Stimulated activated memory B cell treated with anti-CD40 and anti-IgM and Interleukin-4, amounts not matched to agents 10 μg/mL and 1 μg/mL and 100 μg/mL, for 72 hours (primary cell): ENCODE measurements around the gene ZNF784.

Experiments
- ATAC-seq: fragments of 150-1000 bp; cut with Tn5 transposase; 2 replicates; pipeline ENCODE4 v1.10.0; 2021
- H3K27ac Mint-ChIP-seq: one replicate; pipeline ENCODE4 v1.8.0; 2022; ENCODE audit warnings: mild to moderate bottlenecking, mixed read lengths
- H3K27me3 Mint-ChIP-seq: one replicate; pipeline ENCODE4 v1.8.0; 2022; ENCODE audit warnings: mixed read lengths
- H3K36me3 Mint-ChIP-seq: one replicate; pipeline ENCODE4 v1.8.0; 2022; ENCODE audit warnings: mixed read lengths
- H3K4me1 Mint-ChIP-seq: one replicate; pipeline ENCODE4 v1.8.0; 2022; ENCODE audit warnings: mixed read lengths
- H3K4me3 Mint-ChIP-seq: one replicate; pipeline ENCODE4 v1.8.0; 2022; ENCODE audit warnings: mild to moderate bottlenecking, moderate library complexity, mixed read lengths
- H3K9me3 Mint-ChIP-seq: one replicate; pipeline ENCODE4 v1.8.0; 2022; ENCODE audit warnings: mixed read lengths

The ZNF784 gene

GRCh38 chr19:55609326-55609725, 15.0 kb downstream of the ZNF784 start:
- no peak for ATAC-seq
- Mint-ChIP-seq H3K4me3 (no peak overlapping the region), H3K4me1 (peaks cover 72% of the 10 kb centered on the region), H3K9me3 (no peaks in the 10 kb centered on the region), H3K36me3 (peaks cover 50% of the 10 kb centered on the region), H3K27ac (no peak overlapping the region), H3K27me3 (no peaks in the 10 kb centered on the region)

- peak overlapping the region; percentile 87 for H3K27ac Mint-ChIP-seq
- H3K36me3 Mint-ChIP-seq = peaks cover 38% of the 10 kb centered on the region
- ATAC-seq = no peak
- no peaks in the 10 kb centered on the region for H3K9me3 Mint-ChIP-seq
- H3K27me3 Mint-ChIP-seq = no peaks in the 10 kb centered on the region
- H3K4me1 Mint-ChIP-seq = peaks cover 66% of the 10 kb centered on the region
- peak overlapping the region; percentile 96 for H3K4me3 Mint-ChIP-seq
Observed at GRCh38 chr19:55606817-55607216, 17.5 kb downstream of the ZNF784 start.

GRCh38 chr19:55606471-55606787, 17.9 kb downstream of the ZNF784 start:
- H3K36me3 Mint-ChIP-seq = peaks cover 38% of the 10 kb centered on the region
- no peaks in the 10 kb centered on the region for H3K9me3 Mint-ChIP-seq
- peak overlapping the region; percentile 87 for H3K27ac Mint-ChIP-seq
- ATAC-seq = no peak
- H3K4me1 Mint-ChIP-seq = peaks cover 63% of the 10 kb centered on the region
- no peaks in the 10 kb centered on the region for H3K27me3 Mint-ChIP-seq
- H3K4me3 Mint-ChIP-seq = peak overlapping the region; percentile 96

- Mint-ChIP-seq H3K4me1 (peaks cover 62% of the 10 kb centered on the region), H3K36me3 (peaks cover 37% of the 10 kb centered on the region), H3K9me3 (no peaks in the 10 kb centered on the region), H3K4me3 (peak within 1 kb of the TSS; percentile 96), H3K27me3 (no peaks in the 10 kb centered on the region), H3K27ac (peak within 1 kb of the TSS; percentile 87)
- ATAC-seq = peak; percentile 34
Observed at GRCh38 chr19:55605637-55606470, 18.5 kb downstream of the ZNF784 start, which contains the start of gene ZNF865. TSS of gene ZNF865 (plus strand) at chr19:55605647. CDS start at chr19:55613619, 7,972 bp downstream.

GRCh38 chr19:55605207-55605636, 19.1 kb downstream of the ZNF784 start:
- Mint-ChIP-seq H3K4me3 (peak overlapping the region; percentile 96), H3K4me1 (peaks cover 58% of the 10 kb centered on the region), H3K27me3 (no peaks in the 10 kb centered on the region), H3K9me3 (no peaks in the 10 kb centered on the region), H3K36me3 (peaks cover 31% of the 10 kb centered on the region), H3K27ac (peak overlapping the region; percentile 87)
- peak; percentile 90 for ATAC-seq

- Mint-ChIP-seq H3K36me3 (peaks cover 22% of the 10 kb centered on the region), H3K9me3 (peaks cover 2% of the 10 kb centered on the region), H3K4me3 (peak overlapping the region; percentile 96), H3K4me1 (peaks cover 55% of the 10 kb centered on the region), H3K27ac (peak overlapping the region; percentile 22), H3K27me3 (no peaks in the 10 kb centered on the region)
- ATAC-seq = no peak
Observed at GRCh38 chr19:55603581-55604292, 20.6 kb downstream of the ZNF784 start.

- ATAC-seq = no peak
- H3K4me3 Mint-ChIP-seq = peak overlapping the region; percentile 49
- peaks cover 27% of the 10 kb centered on the region for H3K36me3 Mint-ChIP-seq
- peaks cover 4% of the 10 kb centered on the region for H3K9me3 Mint-ChIP-seq
- peak overlapping the region; percentile 22 for H3K27ac Mint-ChIP-seq
- no peaks in the 10 kb centered on the region for H3K27me3 Mint-ChIP-seq
- H3K4me1 Mint-ChIP-seq = peaks cover 55% of the 10 kb centered on the region
Observed at GRCh38 chr19:55603115-55603514, 21.3 kb downstream of the ZNF784 start.

GRCh38 chr19:55602104-55603001, 22.0 kb downstream of the ZNF784 start:
- ATAC-seq = no peak
- H3K4me1 Mint-ChIP-seq = peaks cover 51% of the 10 kb centered on the region

GRCh38 chr19:55601084-55601483, 23.3 kb downstream of the ZNF784 start:
- ATAC-seq = no peak
- H3K4me1 Mint-ChIP-seq = peaks cover 39% of the 10 kb centered on the region

More at GRCh38 chr19:55602104-55603001, 22.0 kb downstream of the ZNF784 start:
- Mint-ChIP-seq H3K27ac (no peak overlapping the region), H3K9me3 (peaks cover 7% of the 10 kb centered on the region), H3K27me3 (no peaks in the 10 kb centered on the region), H3K36me3 (peaks cover 28% of the 10 kb centered on the region), H3K4me3 (no peak overlapping the region)

GRCh38 chr19:55600662-55601028, 23.7 kb downstream of the ZNF784 start:
- H3K27me3 Mint-ChIP-seq = no peaks in the 10 kb centered on the region
- H3K27ac Mint-ChIP-seq = peak overlapping the region; percentile 59
- H3K4me1 Mint-ChIP-seq = peaks cover 35% of the 10 kb centered on the region
- peaks cover 39% of the 10 kb centered on the region for H3K36me3 Mint-ChIP-seq
- peaks cover 13% of the 10 kb centered on the region for H3K9me3 Mint-ChIP-seq
- peak overlapping the region; percentile 74 for H3K4me3 Mint-ChIP-seq
- no peak for ATAC-seq

More at GRCh38 chr19:55601084-55601483, 23.3 kb downstream of the ZNF784 start:
- H3K36me3 Mint-ChIP-seq = peaks cover 35% of the 10 kb centered on the region
- peaks cover 11% of the 10 kb centered on the region for H3K9me3 Mint-ChIP-seq
- H3K27me3 Mint-ChIP-seq = no peaks in the 10 kb centered on the region
- peak overlapping the region; percentile 74 for H3K4me3 Mint-ChIP-seq
- peak overlapping the region; percentile 59 for H3K27ac Mint-ChIP-seq

- peaks cover 35% of the 10 kb centered on the region for H3K4me1 Mint-ChIP-seq
- H3K9me3 Mint-ChIP-seq = peaks cover 17% of the 10 kb centered on the region
- no peaks in the 10 kb centered on the region for H3K27me3 Mint-ChIP-seq
- peak within 1 kb of the TSS; percentile 96 for H3K27ac Mint-ChIP-seq
- peak; percentile 76 for ATAC-seq
- H3K4me3 Mint-ChIP-seq = peak within 1 kb of the TSS; percentile 88
- peaks cover 45% of the 10 kb centered on the region for H3K36me3 Mint-ChIP-seq
Observed at GRCh38 chr19:55599842-55600661, 24.3 kb downstream of the ZNF784 start, which contains the start of gene ZNF524. TSS of gene ZNF524 (plus strand) at chr19:55600288. CDS start at chr19:55602113, 1,825 bp downstream.

GRCh38 chr19:55599468-55599841, 24.9 kb downstream of the ZNF784 start, which contains the start of gene FIZ1:
TSS of gene FIZ1 (minus strand) at chr19:55599517. CDS start at chr19:55597865, 1,652 bp downstream.
- Mint-ChIP-seq H3K4me1 (peaks cover 31% of the 10 kb centered on the region), H3K4me3 (peak within 1 kb of the TSS; percentile 88), H3K27ac (peak within 1 kb of the TSS; percentile 96), H3K9me3 (peaks cover 19% of the 10 kb centered on the region), H3K27me3 (no peaks in the 10 kb centered on the region), H3K36me3 (peaks cover 51% of the 10 kb centered on the region)
- ATAC-seq = peak; percentile 84

GRCh38 chr19:55598719-55599467, 25.5 kb downstream of the ZNF784 start:
- H3K27ac Mint-ChIP-seq = peak overlapping the region; percentile 96
- H3K27me3 Mint-ChIP-seq = no peaks in the 10 kb centered on the region
- peak; percentile 82 for ATAC-seq
- peaks cover 51% of the 10 kb centered on the region for H3K36me3 Mint-ChIP-seq
- peak overlapping the region; percentile 88 for H3K4me3 Mint-ChIP-seq
- H3K4me1 Mint-ChIP-seq = peaks cover 27% of the 10 kb centered on the region
- peaks cover 19% of the 10 kb centered on the region for H3K9me3 Mint-ChIP-seq
